PC-3 (cell line): ENCODE data around the gene WWC1. TPM values are rescaled to one million over a fixed set of nuclear protein-coding genes. Genes with fewer than 3 reads are reported as not detected.

Source experiments
- ATAC-seq: fragments of 200-7000 bp; cut with Tn5 transposase; 2 replicates; pipeline ENCODE4 v1.9.1; 2020; ENCODE audit warnings: mild to moderate bottlenecking, moderate library complexity
- BruUV-seq: library from RNA; stranded (reverse); fragments of 400-500 nt; replicated peaks from 2 replicates; lab custom pipeline; 2021; lab: Mats Ljungman, UMichigan
- CTCF ChIA-PET: fragments of 300-600 bp; sonication (Branson Sonifier 250); formaldehyde crosslinking; loops from one replicate; lab custom pipeline; 2022; ENCODE audit warnings: antibody characterized with exemption; lab: Charles Lee
- POLR2A ChIA-PET: fragments of 300-600 bp; sonication (Branson Sonifier 250); formaldehyde crosslinking; loops from one replicate; lab custom pipeline; 2022; ENCODE audit warnings: antibody characterized with exemption; ENCODE audit not compliant: unreplicated experiment; lab: Charles Lee
- DNase-seq: peaks from one replicate; pipeline ENCODE4 v3.0.0-alpha.2; 2015
- H2AFZ ChIP-seq: fragments of 300-600 bp; sonication (generic); 2 replicates; pipeline ENCODE4 v1.6.0; 2016; ENCODE audit warnings: antibody characterized with exemption, low read length
- H3F3A ChIP-seq: fragments of 300-600 bp; sonication (generic); one replicate; pipeline ENCODE4 v1.6.0; 2017; ENCODE audit warnings: antibody characterized with exemption, low read length, control low read depth, mild to moderate bottlenecking; ENCODE audit not compliant: unreplicated experiment
- H3K27ac ChIP-seq: fragments of 300-600 bp; sonication (generic); 2 replicates; pipeline ENCODE4 v1.5.1; 2016; ENCODE audit warnings: mild to moderate bottlenecking, low read length
- H3K27me3 ChIP-seq: fragments of 300-600 bp; sonication (generic); 2 replicates; pipeline ENCODE4 v1.6.1; 2016; ENCODE audit warnings: low read length, mixed read lengths
- H3K36me3 ChIP-seq: fragments of 300-600 bp; sonication (generic); 2 replicates; pipeline ENCODE4 v1.6.1; 2016; ENCODE audit warnings: low read depth, mixed run types, low read length, mixed read lengths
- H3K4me1 ChIP-seq: fragments of 300-600 bp; sonication (generic); 2 replicates; pipeline ENCODE4 v1.5.1; 2016; ENCODE audit warnings: low read length; ENCODE audit not compliant: insufficient read depth
- H3K4me2 ChIP-seq: fragments of 300-600 bp; sonication (generic); 2 replicates; pipeline ENCODE4 v1.6.0; 2016; ENCODE audit warnings: low read length
- H3K4me3 ChIP-seq: fragments of 300-600 bp; sonication (generic); 2 replicates; pipeline ENCODE4 v1.5.1; 2016; ENCODE audit warnings: mild to moderate bottlenecking, low read length, mixed read lengths
- H3K79me2 ChIP-seq: fragments of 300-600 bp; sonication (generic); 2 replicates; pipeline ENCODE4 v1.6.1; 2017; ENCODE audit warnings: low read length, mixed read lengths
- H3K9ac ChIP-seq: fragments of 300-600 bp; sonication (generic); 2 replicates; pipeline ENCODE4 v1.6.0; 2016; ENCODE audit warnings: mild to moderate bottlenecking, low read length
- H3K9me2 ChIP-seq: fragments of 300-600 bp; sonication (generic); replicated peaks from 2 replicates; pipeline ENCODE4 v1.6.1; 2016; ENCODE audit warnings: mixed run types, low read length, mixed read lengths
- H3K9me3 ChIP-seq: fragments of 300-600 bp; sonication (generic); 2 replicates; pipeline ENCODE4 v1.6.1; 2016; ENCODE audit warnings: low read length, mixed read lengths
- H4K20me1 ChIP-seq: fragments of 300-600 bp; sonication (generic); 2 replicates; pipeline ENCODE4 v1.6.1; 2016; ENCODE audit warnings: low read length, mixed read lengths
- CTCF ChIP-seq: fragments of 300-600 bp; sonication (generic); conservative IDR thresholded peaks from 2 replicates; pipeline ENCODE4 v1.5.1; 2017; ENCODE audit warnings: antibody characterized with exemption, low read depth, mild to moderate bottlenecking, low read length
- EZH2 ChIP-seq: fragments of 300-600 bp; sonication (generic); IDR thresholded peaks from one replicate; pipeline ENCODE4 v1.6.1; 2017; ENCODE audit warnings: antibody characterized with exemption, mild to moderate bottlenecking, low read length; ENCODE audit not compliant: unreplicated experiment
- EZH2phosphoT487 ChIP-seq: fragments of 300-600 bp; sonication (generic); IDR thresholded peaks from 2 replicates; pipeline ENCODE4 v1.6.1; 2018; ENCODE audit warnings: mild to moderate bottlenecking, antibody characterized with exemption, low read length, borderline replicate concordance
- intact Hi-C: fragments of 100-400 bp; cut with micrococcal nuclease; formaldehyde crosslinking; loops from 2 replicates; pipeline ENCODE4 v1.9.0; 2023
- total RNA-seq: library from RNA; depleted of rRNA; stranded (reverse); fragments of >200 nt; gene quantifications from 2 replicates; pipeline ENCODE4 v1.2.3, GENCODE V29; 2014

The WWC1 gene
- total RNA-seq, 1 experiment from 2014 or later: 31.8 TPM

DNA sequence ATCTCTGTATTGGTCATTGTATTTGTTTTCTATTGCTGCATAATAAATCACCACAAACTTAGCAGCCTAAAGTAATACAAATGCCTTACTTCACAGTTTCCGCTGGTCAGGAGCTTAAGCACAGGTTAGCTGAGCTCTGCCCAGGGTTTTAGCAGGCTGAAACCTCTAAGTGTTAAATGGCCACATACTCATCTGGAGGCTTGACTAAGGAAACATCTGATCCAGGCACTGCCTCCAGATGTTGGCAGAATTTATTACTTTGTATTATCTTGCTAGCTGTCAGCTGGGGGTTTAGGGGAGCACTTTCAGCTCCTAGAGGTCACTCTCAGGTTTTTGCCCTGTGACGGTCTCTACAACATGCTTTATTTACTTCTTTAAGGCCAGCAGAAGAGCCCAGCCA is 171.6 kb downstream of the WWC1 start:
- ChIA-PET POLR2A (no interaction called here), CTCF (no interaction called here)
- Histone ChIP-seq H3K79me2 (no peaks in the 10 kb centered on the region), H3K27ac (no peak overlapping the region), H3K4me3 (no peak overlapping the region), H3K27me3 (no peaks in the 10 kb centered on the region), H3K9me3 (no peaks in the 10 kb centered on the region), H3K4me1 (no peaks in the 10 kb centered on the region), H3F3A (no peaks in the 10 kb centered on the region), H3K9ac (no peak overlapping the region), H2AFZ (no peak overlapping the region), H3K4me2 (no peak overlapping the region), H4K20me1 (no peaks in the 10 kb centered on the region), H3K36me3 (peaks cover 9% of the 10 kb centered on the region), H3K9me2 (no peaks in the 10 kb centered on the region)
- no peak for DNase-seq
- no peak for ATAC-seq
- intact Hi-C loops: no loop called here
- no peak for TF ChIP-seq CTCF
- TF ChIP-seq EZH2: no peak
- TF ChIP-seq EZH2phosphoT487: no peak
- no TSS peak for BruUV-seq

DNA sequence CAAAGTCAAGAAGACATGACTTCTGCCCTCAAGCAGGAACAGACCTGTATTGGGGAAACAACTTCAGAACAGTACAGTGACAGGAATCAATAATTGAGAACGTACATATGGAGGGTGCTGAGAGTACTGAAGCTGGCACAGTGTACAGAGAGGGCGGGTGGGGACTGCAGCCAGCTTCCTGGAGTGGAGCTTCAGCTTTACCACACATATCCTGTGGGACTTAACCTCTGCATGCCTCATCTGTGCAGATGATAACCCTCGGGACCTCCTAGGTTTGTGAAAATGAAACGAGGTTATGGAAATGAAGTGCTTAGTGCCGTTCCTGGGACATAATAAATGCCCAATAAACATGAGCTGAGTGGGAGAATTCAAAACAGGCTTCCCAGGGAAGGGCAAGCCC is 172.8 kb downstream of the WWC1 start:
- H3K27ac ChIP-seq: no peak overlapping the region
- H3K27me3 ChIP-seq: no peaks in the 10 kb centered on the region
- DNase-seq (no peak), ATAC-seq (no peak)
- H2AFZ ChIP-seq: no peak overlapping the region
- H3K4me1 ChIP-seq: no peaks in the 10 kb centered on the region
- no peak overlapping the region for H3K4me3 ChIP-seq
- no peaks in the 10 kb centered on the region for H3F3A ChIP-seq
- POLR2A ChIA-PET: no interaction called here
- BruUV-seq: no TSS peak
- no peak overlapping the region for H3K9ac ChIP-seq
- TF ChIP-seq EZH2: no peak
- no peak for TF ChIP-seq EZH2phosphoT487
- no peak for TF ChIP-seq CTCF
- CTCF ChIA-PET: no interaction called here
- no peaks in the 10 kb centered on the region for H3K9me3 ChIP-seq
- no peaks in the 10 kb centered on the region for H3K9me2 ChIP-seq
- peaks cover 7% of the 10 kb centered on the region; the same call in 1 of the 2 replicates for H3K36me3 ChIP-seq
- no peak overlapping the region for H3K4me2 ChIP-seq
- H3K79me2 ChIP-seq: no peaks in the 10 kb centered on the region
- intact Hi-C loops: no loop called here
- H4K20me1 ChIP-seq: no peaks in the 10 kb centered on the region

DNA sequence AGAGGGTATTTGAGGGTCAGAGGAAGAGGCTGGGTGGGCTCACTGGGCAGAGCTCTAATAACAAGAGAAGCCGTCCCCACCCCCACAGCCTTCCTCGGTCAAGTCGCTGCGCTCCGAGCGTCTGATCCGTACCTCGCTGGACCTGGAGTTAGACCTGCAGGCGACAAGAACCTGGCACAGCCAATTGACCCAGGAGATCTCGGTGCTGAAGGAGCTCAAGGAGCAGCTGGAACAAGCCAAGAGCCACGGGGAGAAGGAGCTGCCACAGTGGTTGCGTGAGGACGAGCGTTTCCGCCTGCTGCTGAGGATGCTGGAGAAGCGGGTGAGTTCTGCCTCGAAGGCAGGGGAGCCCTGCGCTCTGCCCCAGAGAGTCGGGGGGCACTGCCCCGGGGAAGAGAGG is 173.2 kb downstream of the WWC1 start:
- POLR2A ChIA-PET: no interaction called here
- Histone ChIP-seq H3K27ac (no peak overlapping the region), H4K20me1 (no peaks in the 10 kb centered on the region), H3K9me2 (no peaks in the 10 kb centered on the region), H3K9ac (no peak overlapping the region), H2AFZ (no peak overlapping the region), H3K79me2 (no peaks in the 10 kb centered on the region), H3K27me3 (no peaks in the 10 kb centered on the region), H3K36me3 (peaks cover 7% of the 10 kb centered on the region; the same call in 1 of the 2 replicates), H3K4me1 (no peaks in the 10 kb centered on the region), H3K4me3 (no peak overlapping the region), H3F3A (no peaks in the 10 kb centered on the region), H3K9me3 (no peaks in the 10 kb centered on the region), H3K4me2 (no peak overlapping the region)
- DNase-seq (no peak), ATAC-seq (no peak)
- intact Hi-C loops: no loop called here
- BruUV-seq: no TSS peak
- TF ChIP-seq EZH2: no peak
- TF ChIP-seq EZH2phosphoT487: no peak
- no peak for TF ChIP-seq CTCF
- CTCF ChIA-PET: no interaction called here
